Esophagus (tissue), 2 donors: ENCODE measurements around the gene FEM1B. TPM values are rescaled to one million over a fixed set of nuclear protein-coding genes. Genes with fewer than 3 reads are reported as not detected.

Experiments used
- H3K27ac ChIP-seq, 2 donors: one replicate each; pipeline ENCODE4 v1.5.1; 2013; ENCODE audit warnings: low read depth in 2 of 2, mild to moderate bottlenecking in 2 of 2, inconsistent platforms in 1 of 2, low read length in 1 of 2, moderate library complexity in 1 of 2
- H3K27me3 ChIP-seq, 2 donors: one replicate each; pipeline ENCODE4 v1.6.1; 2013; ENCODE audit warnings: low read length in 2 of 2, control low read depth in 1 of 2, mild to moderate bottlenecking in 1 of 2; ENCODE audit not compliant: insufficient read depth in 2 of 2, control insufficient read depth in 1 of 2
- H3K36me3 ChIP-seq, 2 donors: one replicate each; pipeline ENCODE4 v1.6.1; 2013; ENCODE audit warnings: low read length in 1 of 2; ENCODE audit not compliant: control insufficient read depth in 2 of 2, insufficient read depth in 2 of 2
- H3K4me1 ChIP-seq, 2 donors: one replicate each; pipeline ENCODE4 v1.6.1; 2013; ENCODE audit warnings: low read length in 1 of 2; ENCODE audit not compliant: control insufficient read depth in 2 of 2, insufficient read depth in 2 of 2
- H3K4me3 ChIP-seq, 2 donors: one replicate each; pipeline ENCODE4 v1.5.1; 2013; ENCODE audit warnings: low read length in 2 of 2, mild to moderate bottlenecking in 2 of 2, low read depth in 1 of 2, moderate library complexity in 1 of 2
- H3K9me3 ChIP-seq, 2 donors: one replicate each; pipeline ENCODE4 v1.6.1; 2013; ENCODE audit warnings: mild to moderate bottlenecking in 2 of 2, low read depth in 1 of 2, low read length in 1 of 2, moderate library complexity in 1 of 2; ENCODE audit not compliant: control insufficient read depth in 2 of 2, insufficient read depth in 1 of 2
- WGBS, 2 donors: extraction: QIAGEN DNeasy Blood & Tissue Kit; methylation state at CpG; one replicate each; pipeline ENCODE4 v1.1.7; 2013; 5-methylcytosine and 5-hydroxymethylcytosine counted together
- polyA plus RNA-seq, 2 donors: library from polyadenylated mRNA; stranded (reverse); fragments of 200-250 nt; gene quantifications; one replicate each; pipeline ENCODE4 v1.2.3, GENCODE V29; 2013
- donor health status: healthy with polysubstance abuse.
- donor health status: Bipolar disorder and iron deficiency.

Gene FEM1B
- 10 to 100 TPM in 1 of 2 donors, 1 to 10 TPM in 1; 9.5 to 12.5 TPM for polyA plus RNA-seq

- H3K4me1 ChIP-seq = peaks cover 0 to 6% of the 10 kb centered on the region in 2 donors
- peak within 1 kb of the TSS; percentile 75 to 99 for H3K4me3 ChIP-seq
- WGBS, 2 donors = 0% methylated on average over 58 to 85 of the region's 85 CpGs
These were observed at the start of gene FEM1B for GRCh38 chr15:68277603-68278344. Gene FEM1B (plus strand): TSS chr15:68277745. CDS start chr15:68278418, 673 bp downstream.

DNA sequence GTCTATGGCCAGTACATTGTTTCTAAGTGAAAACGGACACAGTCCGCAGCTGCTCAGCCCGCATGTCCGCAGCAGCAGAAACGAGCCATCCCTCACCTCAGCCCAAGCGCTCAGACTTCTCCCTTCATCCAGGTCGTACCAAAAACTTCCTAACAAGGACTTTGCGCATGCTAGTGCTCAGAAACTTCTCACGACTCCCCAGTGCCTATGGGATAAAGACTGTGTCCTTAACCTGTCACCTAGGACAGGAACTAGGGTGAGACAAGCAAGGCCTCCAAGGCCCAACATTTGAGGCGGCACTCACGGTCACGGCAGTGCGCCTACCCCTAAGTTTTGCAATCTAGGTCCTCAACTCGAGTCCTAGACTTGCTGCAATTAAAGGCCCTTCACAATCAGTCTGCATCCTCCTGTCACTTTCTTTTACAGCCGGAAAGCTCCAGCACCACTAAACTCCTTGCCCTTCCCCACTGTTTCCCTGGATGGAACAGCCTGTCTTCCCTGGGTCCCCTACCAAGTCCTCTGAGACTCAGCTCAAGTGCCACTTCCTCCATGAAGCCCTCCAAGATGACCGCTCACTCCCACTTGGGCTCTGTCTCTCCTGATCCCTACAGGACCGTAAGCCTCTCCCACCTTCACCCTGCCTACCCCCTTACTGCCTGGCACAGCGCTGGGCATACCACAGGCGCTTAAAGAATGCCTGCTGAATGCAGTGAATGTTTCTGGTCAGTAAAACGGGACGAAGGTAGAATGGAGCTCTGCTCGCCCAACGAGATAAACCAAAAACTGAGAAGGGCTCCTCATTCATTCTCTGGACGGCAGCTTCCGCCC is 49.2 kb upstream of the FEM1B start:
- Histone ChIP-seq H3K4me3 (peak overlapping the region; percentile 83 to 93), H3K9me3 (no peaks in the 10 kb centered on the region), H3K36me3 (no peaks in the 10 kb centered on the region), H3K27me3 (no peaks in the 10 kb centered on the region), H3K27ac (peak overlapping the region in 1 of 2 donors; percentile 18), H3K4me1 (peaks cover 3 to 12% of the 10 kb centered on the region in 2 donors)
- 32 to 33% methylated on average over 25 of the region's 25 CpGs for WGBS, 2 donors

More at GRCh38 chr15:68277603-68278344, at the start of gene FEM1B:
- no peaks in the 10 kb centered on the region for H3K27me3 ChIP-seq
- H3K27ac ChIP-seq = peak within 1 kb of the TSS; percentile 100
- H3K36me3 ChIP-seq = no peaks in the 10 kb centered on the region
- H3K9me3 ChIP-seq = no peaks in the 10 kb centered on the region

DNA sequence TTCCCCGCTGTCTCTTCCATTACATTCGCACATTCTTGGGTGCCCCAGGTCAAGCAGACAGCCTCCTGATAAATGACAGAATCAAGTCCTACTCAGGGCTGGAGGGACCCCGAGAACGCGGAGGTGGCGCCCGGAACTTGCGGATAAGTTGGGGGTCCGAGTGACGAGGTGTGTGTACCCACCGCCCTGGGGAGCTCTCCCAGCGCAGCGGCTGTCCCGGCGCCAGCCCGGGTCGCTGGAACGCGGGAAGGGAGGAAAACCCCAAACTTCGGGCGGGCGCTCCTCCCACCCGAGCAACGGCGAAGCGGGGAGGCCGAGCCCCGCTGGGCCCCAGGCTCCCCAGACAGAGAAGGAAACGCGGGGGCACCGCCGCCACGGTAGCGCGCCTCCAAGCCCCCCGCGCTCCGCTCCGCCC is 48.6 kb upstream of the FEM1B start:
- Histone ChIP-seq H3K27me3 (no peaks in the 10 kb centered on the region), H3K9me3 (no peaks in the 10 kb centered on the region), H3K4me3 (peak overlapping the region; percentile 83 to 93), H3K27ac (peak overlapping the region; percentile 83 to 85), H3K36me3 (no peaks in the 10 kb centered on the region), H3K4me1 (peaks cover 3 to 12% of the 10 kb centered on the region in 2 donors)
- 0% methylated on average over 28 to 39 of the region's 39 CpGs for WGBS, 2 donors

GRCh38 chr15:68229386-68230156 is 48.0 kb upstream of the FEM1B start, which contains the start of gene CLN6:
Gene CLN6 (minus strand): TSS chr15:68229728. CDS start chr15:68229584, 144 bp downstream.
- Histone ChIP-seq H3K9me3 (no peaks in the 10 kb centered on the region), H3K27ac (peak within 1 kb of the TSS; percentile 83 to 85), H3K36me3 (no peaks in the 10 kb centered on the region), H3K27me3 (no peaks in the 10 kb centered on the region), H3K4me1 (peaks cover 3 to 12% of the 10 kb centered on the region in 2 donors), H3K4me3 (peak within 1 kb of the TSS; percentile 83 to 93)
- 0 to 1% methylated on average over 71 to 82 of the region's 82 CpGs for WGBS, 2 donors

DNA sequence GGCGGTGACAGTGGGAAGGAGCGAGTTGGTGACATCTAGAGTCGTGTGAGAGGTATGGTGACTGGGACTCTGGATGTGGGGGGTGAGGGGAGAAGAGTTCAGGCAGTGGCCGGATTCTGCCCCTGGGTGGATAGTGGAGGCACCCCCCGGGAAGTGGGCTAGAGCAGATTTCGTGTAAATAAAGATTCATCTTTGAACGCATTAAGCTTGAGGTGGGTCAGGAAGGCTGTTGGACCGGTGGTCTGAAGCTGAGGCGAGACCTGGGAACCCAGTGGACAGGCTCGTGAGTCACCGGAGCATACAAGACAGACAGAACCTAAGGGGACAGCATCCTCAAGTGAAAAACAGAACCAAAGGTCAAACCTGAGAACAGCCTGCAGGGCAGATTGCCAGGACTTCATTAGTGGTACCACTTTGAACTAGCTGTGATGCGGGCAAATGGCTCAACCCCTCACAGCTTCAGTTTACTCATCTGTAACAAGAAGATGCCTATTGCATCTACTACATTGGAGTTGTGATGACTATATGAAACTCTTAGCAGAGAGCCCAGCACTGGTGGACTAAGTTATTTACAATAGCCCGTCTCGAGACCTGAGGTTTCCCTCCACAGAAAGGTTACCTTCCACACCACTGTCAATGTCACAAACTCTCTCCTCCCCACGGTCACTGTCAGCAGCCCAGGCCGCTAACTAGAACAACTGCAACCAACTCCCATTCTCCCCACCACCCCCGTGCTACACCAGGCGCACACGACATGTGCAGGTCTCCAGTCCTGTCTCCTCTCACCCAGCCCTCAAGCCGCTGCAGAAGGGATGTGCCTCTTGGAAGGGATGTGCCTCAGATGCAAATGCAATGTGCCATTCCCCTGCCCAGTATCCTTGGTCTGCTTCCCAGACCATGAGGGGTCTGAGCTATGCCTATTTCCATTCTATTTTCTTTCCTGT is 47.1 kb upstream of the FEM1B start:
- Histone ChIP-seq H3K4me1 (peaks cover 3 to 12% of the 10 kb centered on the region in 2 donors), H3K4me3 (peak overlapping the region; percentile 83 to 93), H3K9me3 (no peaks in the 10 kb centered on the region), H3K36me3 (no peaks in the 10 kb centered on the region), H3K27ac (peak overlapping the region in 1 of 2 donors; percentile 13), H3K27me3 (no peaks in the 10 kb centered on the region)
- WGBS, 2 donors = 53 to 54% methylated on average over 20 of the region's 20 CpGs

DNA sequence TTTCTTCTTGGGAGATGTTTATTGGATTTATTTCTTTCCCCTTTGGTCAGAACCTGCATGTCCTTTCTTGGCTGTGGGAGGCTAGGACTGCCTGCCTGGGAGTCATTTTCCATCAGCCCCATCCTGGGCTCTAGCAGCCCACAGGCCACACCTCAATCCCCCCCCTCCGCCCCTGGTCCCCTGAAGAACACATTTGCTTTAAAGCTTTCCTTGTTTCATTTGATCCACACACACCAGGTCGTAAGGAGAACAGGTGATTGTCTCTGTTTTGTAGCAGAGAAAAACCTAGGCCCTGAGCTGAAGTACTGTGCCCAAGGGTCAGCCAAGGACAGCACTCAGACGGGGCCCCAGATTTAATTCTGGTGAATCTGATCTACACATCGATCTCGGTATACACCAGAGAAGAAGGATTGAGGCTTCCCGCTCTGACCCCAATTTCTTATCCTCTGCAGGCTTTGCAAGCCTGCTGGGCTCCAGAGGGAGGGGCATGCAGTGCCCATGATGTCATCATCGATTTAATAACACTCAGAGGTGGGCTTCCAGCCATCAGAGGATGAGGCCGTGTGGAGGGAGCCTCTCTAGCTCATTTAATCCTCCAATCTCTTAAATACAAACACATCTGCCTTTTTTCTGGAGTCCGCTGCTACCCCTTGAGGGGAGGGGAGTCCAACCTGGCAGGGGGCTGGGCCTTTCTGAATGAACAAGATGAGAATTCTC is 46.3 kb upstream of the FEM1B start:
- H3K4me1 ChIP-seq = peaks cover 3 to 12% of the 10 kb centered on the region in 2 donors
- H3K27me3 ChIP-seq = no peaks in the 10 kb centered on the region
- 79 to 84% methylated on average over 9 of the region's 9 CpGs for WGBS, 2 donors
- no peaks in the 10 kb centered on the region for H3K36me3 ChIP-seq
- H3K9me3 ChIP-seq = no peaks in the 10 kb centered on the region
- no peak overlapping the region for H3K27ac ChIP-seq
- no peak overlapping the region for H3K4me3 ChIP-seq

- 78 to 91% methylated on average over 6 of the region's 6 CpGs for WGBS, 2 donors
- Histone ChIP-seq H3K4me3 (no peak overlapping the region), H3K27ac (no peak overlapping the region), H3K27me3 (no peaks in the 10 kb centered on the region), H3K4me1 (peaks cover 3 to 11% of the 10 kb centered on the region in 2 donors), H3K9me3 (no peaks in the 10 kb centered on the region), H3K36me3 (no peaks in the 10 kb centered on the region)
These were observed 45.1 kb upstream of the FEM1B start for GRCh38 chr15:68232449-68232848.

DNA sequence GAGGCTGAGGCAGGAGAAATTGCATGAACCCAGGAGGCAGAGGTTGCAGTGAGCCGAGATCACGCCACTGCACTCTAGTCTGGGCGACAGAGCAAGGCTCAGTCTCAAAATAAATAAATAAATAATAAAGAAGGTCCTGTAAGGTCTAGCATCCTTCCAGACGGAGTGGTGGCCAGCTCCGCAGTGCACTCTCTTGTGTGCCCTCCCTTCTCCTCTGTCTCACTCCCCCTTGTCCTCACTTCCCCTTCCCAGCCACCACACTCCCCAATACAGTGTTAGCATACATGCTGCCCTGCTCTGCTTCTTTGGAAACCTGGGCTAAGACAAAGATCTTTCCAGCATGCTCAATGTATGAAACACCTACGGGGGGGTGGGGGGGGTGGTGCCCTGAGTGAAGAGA is 44.6 kb upstream of the FEM1B start:
- Histone ChIP-seq H3K4me3 (no peak overlapping the region), H3K9me3 (no peaks in the 10 kb centered on the region), H3K27ac (no peak overlapping the region), H3K27me3 (no peaks in the 10 kb centered on the region), H3K4me1 (peaks cover 0 to 7% of the 10 kb centered on the region in 2 donors), H3K36me3 (no peaks in the 10 kb centered on the region)
- WGBS, 2 donors = 92 to 98% methylated on average over 6 of the region's 6 CpGs
